PC-3 (cell line): ENCODE data around the gene C16orf74.

Experiments
- EZH2 ChIP-seq: fragments of 300-600 bp; sonication (generic); IDR thresholded peaks from one replicate; pipeline ENCODE4 v1.6.1; 2017; ENCODE audit warnings: antibody characterized with exemption, mild to moderate bottlenecking, low read length; ENCODE audit not compliant: unreplicated experiment
- TF ChIP-seq, protein P1 (sequence below): fragments of 300-600 bp; sonication (generic); conservative IDR thresholded peaks from 2 replicates; pipeline ENCODE4 v1.5.1; 2017; ENCODE audit warnings: antibody characterized with exemption, low read depth, mild to moderate bottlenecking, low read length

DNA sequence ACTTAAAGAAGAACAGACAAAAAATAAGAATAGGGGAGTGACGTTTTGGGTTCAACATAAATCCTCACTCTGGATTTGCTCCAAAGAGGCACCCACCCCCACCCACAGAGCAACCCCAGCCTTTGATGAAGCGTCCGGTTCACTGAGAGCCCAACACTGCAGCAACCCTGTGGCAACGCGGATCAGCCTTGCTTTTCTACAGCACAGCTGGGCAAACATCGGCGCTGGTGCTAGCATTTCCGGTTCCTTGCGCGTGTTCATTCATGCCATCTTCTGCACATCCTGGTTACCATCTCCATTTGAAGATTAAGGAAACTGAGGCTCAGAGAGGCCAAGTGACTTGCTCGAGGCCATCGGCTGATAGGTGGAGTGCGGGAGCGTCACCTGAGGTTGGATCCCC is 53.5 kb downstream of the C16orf74 start:
- TF ChIP-seq, protein P1, sequence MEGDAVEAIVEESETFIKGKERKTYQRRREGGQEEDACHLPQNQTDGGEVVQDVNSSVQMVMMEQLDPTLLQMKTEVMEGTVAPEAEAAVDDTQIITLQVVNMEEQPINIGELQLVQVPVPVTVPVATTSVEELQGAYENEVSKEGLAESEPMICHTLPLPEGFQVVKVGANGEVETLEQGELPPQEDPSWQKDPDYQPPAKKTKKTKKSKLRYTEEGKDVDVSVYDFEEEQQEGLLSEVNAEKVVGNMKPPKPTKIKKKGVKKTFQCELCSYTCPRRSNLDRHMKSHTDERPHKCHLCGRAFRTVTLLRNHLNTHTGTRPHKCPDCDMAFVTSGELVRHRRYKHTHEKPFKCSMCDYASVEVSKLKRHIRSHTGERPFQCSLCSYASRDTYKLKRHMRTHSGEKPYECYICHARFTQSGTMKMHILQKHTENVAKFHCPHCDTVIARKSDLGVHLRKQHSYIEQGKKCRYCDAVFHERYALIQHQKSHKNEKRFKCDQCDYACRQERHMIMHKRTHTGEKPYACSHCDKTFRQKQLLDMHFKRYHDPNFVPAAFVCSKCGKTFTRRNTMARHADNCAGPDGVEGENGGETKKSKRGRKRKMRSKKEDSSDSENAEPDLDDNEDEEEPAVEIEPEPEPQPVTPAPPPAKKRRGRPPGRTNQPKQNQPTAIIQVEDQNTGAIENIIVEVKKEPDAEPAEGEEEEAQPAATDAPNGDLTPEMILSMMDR: no peak
- TF ChIP-seq EZH2: no peak
